HPDE6-E6E7 (cell line): ENCODE results near the gene EEF2.

Experiments
- DNase-seq: peaks from one replicate; pipeline ENCODE4 v3.0.0; 2011; ENCODE audit warnings: missing footprints; ENCODE audit errors: extremely low spot score

The EEF2 gene

GRCh38 chr19:3984584-3984907, 717 bp downstream of the EEF2 start:
- no peak for DNase-seq

GRCh38 chr19:3983936-3984583, 1.2 kb downstream of the EEF2 start:
- no peak for DNase-seq

- DNase-seq, result no peak
Observed at GRCh38 chr19:3983542-3983914, 1.7 kb downstream of the EEF2 start.

- no peak for DNase-seq
Observed at GRCh38 chr19:3982701-3983541, 2.3 kb downstream of the EEF2 start.

GRCh38 chr19:3981736-3982681, 3.3 kb downstream of the EEF2 start:
- no peak for DNase-seq

GRCh38 chr19:3981373-3981735, 3.9 kb downstream of the EEF2 start:
- no peak for DNase-seq

- no peak for DNase-seq
Observed at GRCh38 chr19:3980353-3981251, 4.7 kb downstream of the EEF2 start.

GRCh38 chr19:3979674-3980352, 5.5 kb downstream of the EEF2 start:
- no peak for DNase-seq

GRCh38 chr19:3979289-3979673, 6.0 kb downstream of the EEF2 start:
- no peak for DNase-seq

- no peak for DNase-seq
Observed at GRCh38 chr19:3978145-3978544, 7.1 kb downstream of the EEF2 start.

GRCh38 chr19:3977242-3978143, 7.8 kb downstream of the EEF2 start:
- no peak for DNase-seq

GRCh38 chr19:3976495-3977241, 8.6 kb downstream of the EEF2 start:
- DNase-seq, result no peak

- no peak for DNase-seq
Observed at GRCh38 chr19:3975637-3976087, 9.6 kb downstream of the EEF2 start.

GRCh38 chr19:3975144-3975543, 10.1 kb downstream of the EEF2 start:
- DNase-seq, result no peak

- peak; percentile 90 for DNase-seq
Observed at GRCh38 chr19:3970808-3971598, 14.3 kb downstream of the EEF2 start, which contains the start of gene DAPK3. DAPK3 (minus strand) TSS chr19:3971099; CDS start chr19:3969735, 1,364 bp downstream.

- DNase-seq, result no peak
Observed at GRCh38 chr19:3970313-3970807, 14.9 kb downstream of the EEF2 start.

- peak; percentile 81 for DNase-seq
Observed at GRCh38 chr19:3969435-3970312, 15.6 kb downstream of the EEF2 start.
